Measurements from ENCODE around the gene EIF4B. TPM values are rescaled to one million over a fixed set of nuclear protein-coding genes. Genes with fewer than 3 reads are reported as not detected.

Gene EIF4B
- total RNA-seq, 2 donors from 2014 or later: 272 to 383 TPM

DNA sequence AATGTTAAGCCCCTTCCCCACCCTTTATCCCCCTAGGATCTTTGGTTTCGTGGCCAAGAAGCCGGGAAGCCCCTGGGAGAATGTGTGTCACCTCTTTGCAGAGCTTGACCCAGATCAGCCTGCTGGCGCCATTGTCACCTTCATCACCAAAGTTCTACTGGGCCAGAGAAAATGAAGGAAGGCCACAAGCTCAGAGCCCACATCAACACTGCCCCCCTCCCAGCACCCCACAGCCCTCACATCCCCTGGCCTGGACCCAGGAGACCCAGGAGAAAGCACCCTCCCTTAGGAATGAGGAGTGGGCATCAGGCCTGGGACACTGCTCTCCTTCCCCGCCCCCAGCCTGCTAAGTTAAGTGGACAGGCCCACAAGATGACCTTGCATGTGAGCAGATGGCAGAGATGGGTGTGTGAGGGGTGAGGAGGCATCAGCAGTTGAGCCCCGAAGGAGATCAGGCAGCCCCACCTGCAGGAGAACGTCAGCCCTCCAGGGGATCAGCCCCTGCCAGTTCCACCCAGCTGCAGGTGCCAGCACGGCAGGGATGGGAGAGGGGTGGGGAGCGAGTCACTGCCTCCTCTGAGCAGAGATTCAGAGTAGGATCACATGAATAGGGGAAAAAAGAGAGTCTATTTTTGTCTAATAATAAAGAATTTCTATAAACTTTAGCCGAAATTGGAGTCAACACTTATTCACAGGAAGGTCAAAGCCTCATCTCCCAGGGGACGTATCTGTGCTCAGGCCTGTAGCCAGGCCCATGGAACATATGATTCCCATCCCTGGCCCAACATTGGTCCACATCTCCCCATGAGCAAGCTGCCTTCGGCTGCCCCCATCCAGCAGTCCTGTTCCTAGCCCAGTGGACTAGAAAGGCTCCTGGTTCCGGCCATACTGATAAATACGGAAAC lies 57.7 kb downstream of the EIF4B start:
- H3K4me3 ChIP-seq: no peak overlapping the region
- peaks cover 0 to 84% of the 10 kb centered on the region in 2 donors for H3K4me1 ChIP-seq
- TF ChIP-seq, protein P1, sequence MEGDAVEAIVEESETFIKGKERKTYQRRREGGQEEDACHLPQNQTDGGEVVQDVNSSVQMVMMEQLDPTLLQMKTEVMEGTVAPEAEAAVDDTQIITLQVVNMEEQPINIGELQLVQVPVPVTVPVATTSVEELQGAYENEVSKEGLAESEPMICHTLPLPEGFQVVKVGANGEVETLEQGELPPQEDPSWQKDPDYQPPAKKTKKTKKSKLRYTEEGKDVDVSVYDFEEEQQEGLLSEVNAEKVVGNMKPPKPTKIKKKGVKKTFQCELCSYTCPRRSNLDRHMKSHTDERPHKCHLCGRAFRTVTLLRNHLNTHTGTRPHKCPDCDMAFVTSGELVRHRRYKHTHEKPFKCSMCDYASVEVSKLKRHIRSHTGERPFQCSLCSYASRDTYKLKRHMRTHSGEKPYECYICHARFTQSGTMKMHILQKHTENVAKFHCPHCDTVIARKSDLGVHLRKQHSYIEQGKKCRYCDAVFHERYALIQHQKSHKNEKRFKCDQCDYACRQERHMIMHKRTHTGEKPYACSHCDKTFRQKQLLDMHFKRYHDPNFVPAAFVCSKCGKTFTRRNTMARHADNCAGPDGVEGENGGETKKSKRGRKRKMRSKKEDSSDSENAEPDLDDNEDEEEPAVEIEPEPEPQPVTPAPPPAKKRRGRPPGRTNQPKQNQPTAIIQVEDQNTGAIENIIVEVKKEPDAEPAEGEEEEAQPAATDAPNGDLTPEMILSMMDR (IDR thresholded peaks at IDR 0.05): peak in 1 of 2 donors; percentile 22
- peak overlapping the region; percentile 67 to 80 for H3K27ac ChIP-seq
- H3K27me3 ChIP-seq: no peaks in the 10 kb centered on the region
- peaks cover 82% of the 10 kb centered on the region for H3K36me3 ChIP-seq
- no peaks in the 10 kb centered on the region for H3K9me3 ChIP-seq
- DNase-seq (ENCODE audit: low spot score): peak; percentile 86

DNA sequence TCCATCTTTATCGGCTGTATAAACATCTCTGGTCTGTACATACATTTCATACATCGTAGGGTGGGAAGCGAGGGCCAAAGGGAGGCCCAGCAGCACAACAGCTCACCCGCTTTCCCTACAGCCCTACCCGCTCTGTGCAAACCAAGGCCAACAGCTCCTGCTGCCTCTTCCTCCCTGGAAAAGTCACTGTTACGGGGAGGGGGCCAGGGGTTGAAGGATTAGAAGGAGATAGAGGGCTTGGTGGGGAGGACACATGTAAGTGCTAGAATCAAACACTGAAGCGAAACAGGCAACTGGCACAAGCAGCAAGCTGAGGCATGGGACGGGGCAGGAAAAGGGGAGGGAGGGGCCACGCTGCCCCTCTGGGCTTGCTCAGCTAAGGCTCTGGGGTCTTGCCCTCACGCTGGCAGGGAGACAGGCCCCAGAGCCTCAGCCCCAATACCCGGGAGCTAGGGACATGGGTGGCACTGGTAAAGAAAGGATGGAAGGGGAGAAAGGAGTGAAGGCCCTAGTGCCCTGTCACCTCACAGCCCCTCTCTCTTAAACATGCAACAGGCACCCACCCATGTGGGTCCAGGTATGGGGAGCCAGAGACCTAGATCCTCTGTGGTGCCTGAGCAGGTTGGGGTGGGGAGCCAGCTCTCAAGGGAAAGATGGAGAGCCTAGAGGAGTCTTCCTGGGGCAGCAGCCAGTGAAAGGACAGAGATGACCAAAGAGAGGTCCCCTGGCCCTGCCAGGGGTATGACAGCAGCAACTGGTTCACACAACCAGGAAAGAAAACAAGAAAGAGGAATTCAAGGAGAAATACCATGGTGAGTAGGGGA lies 58.6 kb downstream of the EIF4B start:
- Histone ChIP-seq H3K4me3 (no peak overlapping the region), H3K9me3 (no peaks in the 10 kb centered on the region), H3K36me3 (peaks cover 73% of the 10 kb centered on the region), H3K27ac (peak overlapping the region; percentile 67 to 80), H3K4me1 (peaks cover 0 to 84% of the 10 kb centered on the region in 2 donors), H3K27me3 (no peaks in the 10 kb centered on the region)
- TF ChIP-seq, protein P1 (IDR thresholded peaks at IDR 0.05): no peak
- no peak for DNase-seq (ENCODE audit: low spot score)

DNA sequence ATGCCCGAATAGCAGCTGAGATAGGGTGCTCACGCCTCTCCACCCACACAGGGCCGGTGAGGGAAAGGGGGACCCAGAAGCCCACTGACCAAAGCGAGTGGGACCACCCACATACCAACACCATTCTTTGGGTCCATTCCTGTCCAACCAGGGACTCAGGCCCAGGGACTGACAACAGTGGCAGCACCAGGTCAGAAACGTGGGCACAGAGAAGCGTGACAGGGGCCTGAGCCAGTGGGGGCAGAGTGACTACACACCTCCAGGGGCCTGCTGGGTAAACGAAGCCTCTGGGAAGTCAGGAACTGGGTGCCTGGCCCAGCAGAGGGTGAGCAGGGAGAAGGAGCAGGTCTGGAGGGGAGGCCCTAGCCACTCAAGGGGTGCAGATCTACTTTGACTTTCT lies 59.2 kb downstream of the EIF4B start:
- Histone ChIP-seq H3K4me1 (peaks cover 0 to 84% of the 10 kb centered on the region in 2 donors), H3K9me3 (no peaks in the 10 kb centered on the region), H3K36me3 (peaks cover 67% of the 10 kb centered on the region), H3K27ac (peak overlapping the region; percentile 67 to 80), H3K27me3 (no peaks in the 10 kb centered on the region), H3K4me3 (no peak overlapping the region)
- peak; percentile 58 for DNase-seq (ENCODE audit: low spot score)
- TF ChIP-seq, protein P1 (IDR thresholded peaks at IDR 0.05): no peak

DNA sequence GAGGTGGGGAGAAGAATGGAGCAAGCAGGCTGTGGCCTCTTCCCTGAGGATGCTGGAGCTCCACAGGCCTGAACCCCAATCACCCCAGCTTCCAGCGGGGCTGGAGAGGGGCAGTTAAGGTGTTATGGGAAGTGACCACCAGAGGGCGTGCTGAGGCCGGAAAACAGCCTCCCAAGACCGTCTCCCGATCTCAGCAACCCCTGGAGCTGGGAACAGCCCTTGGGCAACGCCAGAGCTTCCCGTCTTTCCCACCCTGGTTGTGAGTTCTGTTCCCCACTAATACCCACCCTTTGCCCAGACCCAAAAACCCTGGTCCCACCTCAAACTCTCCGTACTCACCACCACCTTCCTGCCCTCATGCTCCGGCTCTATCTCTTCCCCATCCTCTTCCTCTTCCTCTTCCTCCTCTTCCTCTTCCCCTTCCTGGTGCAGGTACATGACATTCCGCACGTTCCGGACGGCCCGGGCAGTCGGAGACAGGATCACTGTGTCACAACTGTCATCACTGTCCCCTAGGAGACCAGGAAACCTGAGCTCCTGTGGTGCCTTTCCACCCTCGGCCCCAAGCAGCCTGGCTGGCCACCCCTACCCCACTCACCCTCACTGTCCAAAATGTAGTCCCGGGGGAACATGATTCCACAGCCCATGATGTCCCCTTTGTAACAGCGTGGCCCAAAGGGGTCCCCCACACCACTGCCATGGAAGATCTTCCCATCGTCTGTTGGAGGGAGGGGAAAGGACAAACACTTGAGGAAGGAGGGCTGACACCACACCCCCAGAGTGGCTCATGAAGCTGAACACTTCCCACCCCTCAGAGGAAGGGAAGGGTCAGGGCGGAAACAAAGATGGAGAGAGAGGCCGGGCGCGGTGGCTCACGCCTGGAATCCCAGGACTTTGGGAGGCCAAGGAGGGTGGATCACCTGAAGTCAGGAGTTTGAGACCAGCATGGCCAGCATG lies 60.0 kb downstream of the EIF4B start:
- no peaks in the 10 kb centered on the region for H3K27me3 ChIP-seq
- TF ChIP-seq, protein P1 (IDR thresholded peaks at IDR 0.05): peak; percentile 88 to 93
- peaks cover 59% of the 10 kb centered on the region for H3K36me3 ChIP-seq
- H3K9me3 ChIP-seq: no peaks in the 10 kb centered on the region
- peaks cover 0 to 84% of the 10 kb centered on the region in 2 donors for H3K4me1 ChIP-seq
- H3K27ac ChIP-seq: peak overlapping the region; percentile 67 to 80
- DNase-seq (ENCODE audit: low spot score): peak; percentile 86
- no peak overlapping the region for H3K4me3 ChIP-seq
